Neutrophil (primary cell): ENCODE measurements around the gene CADM4.
"Not testable (repeated sequence)": the region's sequence is repeated elsewhere in the genome, so short reads cannot be mapped to it uniquely, and the experiment has no call there.

Experiments used
- H3K27ac ChIP-seq: fragments of 200-600 bp; sonication (generic); 2 replicates; pipeline ENCODE4 v1.5.1; 2016; ENCODE audit warnings: mild to moderate bottlenecking, moderate library complexity
- H3K27me3 ChIP-seq: fragments of 200-600 bp; sonication (generic); 2 replicates; pipeline ENCODE4 v1.6.0; 2016; ENCODE audit warnings: mild to moderate bottlenecking
- H3K36me3 ChIP-seq: fragments of 200-600 bp; sonication (generic); 2 replicates; pipeline ENCODE4 v1.5.1; 2017
- H3K4me1 ChIP-seq, 2 experiments: fragments of 200-600 bp in 1 of 2; sonication (generic) in 1 of 2; 1 replicate in 1 of 2; 2 replicates in 1 of 2; pipeline versions ENCODE4 v1.5.1 to v1.6.1; 2013 to 2016; ENCODE audit warnings: low read depth in 1 of 2, low read length in 1 of 2, mild to moderate bottlenecking in 1 of 2, moderate library complexity in 1 of 2; ENCODE audit not compliant: control insufficient read depth in 1 of 2, insufficient read depth in 1 of 2
- H3K4me3 ChIP-seq, 2 experiments: fragments of 200-600 bp in 1 of 2; sonication (generic) in 1 of 2; 1 replicate in 1 of 2; 2 replicates in 1 of 2; pipeline ENCODE4 v1.5.1; 2013 to 2016; ENCODE audit warnings: low read depth in 1 of 2, low read length in 1 of 2, mild to moderate bottlenecking in 1 of 2, moderate library complexity in 1 of 2
- H3K9me3 ChIP-seq: fragments of 200-600 bp; sonication (generic); 2 replicates; pipeline ENCODE4 v1.5.1; 2016
- CTCF ChIP-seq: fragments of 200-600 bp; sonication (generic); IDR thresholded peaks from 2 replicates; pipeline ENCODE4 v1.5.1; 2016; ENCODE audit warnings: antibody characterized with exemption

Gene CADM4

GRCh38 chr19:43605875-43606568 lies 33.6 kb downstream of the CADM4 start:
- H3K27me3 ChIP-seq = no peaks in the 10 kb centered on the region
- no peaks in the 10 kb centered on the region for H3K9me3 ChIP-seq
- no peak overlapping the region for H3K27ac ChIP-seq
- TF ChIP-seq CTCF = no peak
- peaks cover 0 to 4% of the 10 kb centered on the region in 2 experiments for H3K4me1 ChIP-seq
- H3K36me3 ChIP-seq = peaks cover 19% of the 10 kb centered on the region
- H3K4me3 ChIP-seq = no peak overlapping the region

- Histone ChIP-seq H3K36me3 (peaks cover 40% of the 10 kb centered on the region), H3K4me1 (peaks cover 22 to 25% of the 10 kb centered on the region in 2 experiments)
- H3K4me3 ChIP-seq, H3K27ac ChIP-seq, H3K27me3 ChIP-seq, H3K9me3 ChIP-seq: not testable (repeated sequence)
Measured at GRCh38 chr19:43600326-43600725, 39.3 kb downstream of the CADM4 start.

GRCh38 chr19:43599635-43600295 lies 39.9 kb downstream of the CADM4 start:
- no peak for TF ChIP-seq CTCF
- Histone ChIP-seq H3K4me3 (no peak overlapping the region), H3K36me3 (peaks cover 40% of the 10 kb centered on the region), H3K9me3 (no peaks in the 10 kb centered on the region), H3K4me1 (peaks cover 27 to 30% of the 10 kb centered on the region in 2 experiments), H3K27me3 (no peaks in the 10 kb centered on the region), H3K27ac (no peak overlapping the region)

- H3K4me1 ChIP-seq = peaks cover 32 to 40% of the 10 kb centered on the region in 2 experiments
- no peak for TF ChIP-seq CTCF
- peaks cover 42% of the 10 kb centered on the region for H3K36me3 ChIP-seq
- no peak overlapping the region for H3K4me3 ChIP-seq
- peak overlapping the region; percentile 96 for H3K27ac ChIP-seq
- no peaks in the 10 kb centered on the region for H3K9me3 ChIP-seq
- no peaks in the 10 kb centered on the region for H3K27me3 ChIP-seq
Measured at GRCh38 chr19:43598445-43599240, 41.0 kb downstream of the CADM4 start.

GRCh38 chr19:43597876-43598275 lies 41.8 kb downstream of the CADM4 start:
- Histone ChIP-seq H3K9me3 (no peaks in the 10 kb centered on the region), H3K4me3 (no peak overlapping the region), H3K4me1 (peaks cover 32 to 40% of the 10 kb centered on the region in 2 experiments), H3K27ac (peak overlapping the region; percentile 96), H3K27me3 (no peaks in the 10 kb centered on the region), H3K36me3 (peaks cover 48% of the 10 kb centered on the region)
- no peak for TF ChIP-seq CTCF
